Neural progenitor cell (in vitro differentiated cells): ENCODE results near the gene TYMP. TPM values are rescaled to one million over a fixed set of nuclear protein-coding genes. Genes with fewer than 3 reads are reported as not detected.

Experiments used
- DNase-seq: peaks from one replicate; pipeline ENCODE4 v3.0.0-alpha.2; 2016; ENCODE audit warnings: low spot score
- H2AFZ ChIP-seq: fragments of 200-600 bp; sonication (generic); replicated peaks from 2 replicates; pipeline ENCODE4 v1.6.1; 2016; ENCODE audit warnings: antibody characterized with exemption
- H3F3A ChIP-seq: fragments of 200-600 bp; sonication (generic); 2 replicates; pipeline ENCODE4 v1.6.1; 2016; ENCODE audit warnings: antibody characterized with exemption, low read depth
- H3K27ac ChIP-seq: fragments of 200-600 bp; sonication (generic); 2 replicates; pipeline ENCODE4 v1.5.1; 2016; ENCODE audit warnings: mild to moderate bottlenecking
- H3K27me3 ChIP-seq: fragments of 200-600 bp; sonication (generic); 2 replicates; pipeline ENCODE4 v1.6.1; 2016; ENCODE audit warnings: mild to moderate bottlenecking, moderate library complexity
- H3K36me3 ChIP-seq: fragments of 200-600 bp; sonication (generic); 2 replicates; pipeline ENCODE4 v1.5.1; 2016
- H3K4me1 ChIP-seq: fragments of 200-600 bp; sonication (generic); 2 replicates; pipeline ENCODE4 v1.6.1; 2016; ENCODE audit warnings: mixed run types
- H3K4me2 ChIP-seq: fragments of 200-600 bp; sonication (generic); 2 replicates; pipeline ENCODE4 v1.6.1; 2016
- H3K4me3 ChIP-seq: fragments of 200-600 bp; sonication (generic); 2 replicates; pipeline ENCODE4 v1.5.1; 2016
- H3K79me2 ChIP-seq: fragments of 200-600 bp; sonication (generic); 2 replicates; pipeline ENCODE4 v1.6.1; 2016; ENCODE audit warnings: low read depth
- H3K9ac ChIP-seq: fragments of 200-600 bp; sonication (generic); 2 replicates; pipeline ENCODE4 v1.6.1; 2016
- H3K9me3 ChIP-seq: fragments of 200-600 bp; sonication (generic); 2 replicates; pipeline ENCODE4 v1.5.1; 2016; ENCODE audit warnings: low read depth
- H4K20me1 ChIP-seq: fragments of 200-600 bp; sonication (generic); 2 replicates; pipeline ENCODE4 v1.6.1; 2016; ENCODE audit warnings: low read depth
- H3K27ac Mint-ChIP-seq: 3 replicates; pipeline ENCODE4 v1.8.0; 2021; ENCODE audit warnings: mixed read lengths
- H3K27me3 Mint-ChIP-seq: 2 replicates; pipeline ENCODE4 v1.8.0; 2022; ENCODE audit warnings: low read depth, mild to moderate bottlenecking, inconsistent platforms, moderate library complexity, mixed read lengths; ENCODE audit not compliant: insufficient read depth
- H3K36me3 Mint-ChIP-seq: 3 replicates; pipeline ENCODE4 v1.8.0; 2021; ENCODE audit warnings: mixed read lengths
- H3K4me1 Mint-ChIP-seq: 3 replicates; pipeline ENCODE4 v1.8.0; 2021; ENCODE audit warnings: mixed read lengths
- H3K4me3 Mint-ChIP-seq: 3 replicates; pipeline ENCODE4 v1.8.0; 2021; ENCODE audit warnings: mild to moderate bottlenecking, moderate library complexity, mixed read lengths
- H3K9me3 Mint-ChIP-seq: 3 replicates; pipeline ENCODE4 v1.8.0; 2020; ENCODE audit warnings: mixed read lengths
- CTCF ChIP-seq: fragments of 200-600 bp; sonication (generic); IDR thresholded peaks from 2 replicates; pipeline ENCODE4 v1.5.1; 2017; ENCODE audit warnings: antibody characterized with exemption, mild to moderate bottlenecking
- EZH2 ChIP-seq: fragments of 200-600 bp; sonication (generic); IDR thresholded peaks from 2 replicates; pipeline ENCODE4 v1.6.1; 2017; ENCODE audit warnings: antibody characterized with exemption, mild to moderate bottlenecking, moderate library complexity
- EZH2phosphoT487 ChIP-seq: fragments of 200-600 bp; sonication (generic); IDR thresholded peaks from 2 replicates; pipeline ENCODE4 v1.6.1; 2017; ENCODE audit warnings: antibody characterized with exemption
- total RNA-seq: library from RNA; depleted of rRNA; stranded (reverse); fragments of >200 nt; gene quantifications from 2 replicates; pipeline ENCODE4 v1.2.3, GENCODE V29; 2015; ENCODE audit warnings: low replicate concordance

The TYMP gene
- total RNA-seq, 1 donor from 2014 or later, result not detected

- H3K36me3 ChIP-seq, result no peaks in the 10 kb centered on the region
- peaks cover 30% of the 10 kb centered on the region for H3K4me1 Mint-ChIP-seq
- no peak overlapping the region for H3K27ac Mint-ChIP-seq
- peaks cover 57% of the 10 kb centered on the region for H4K20me1 ChIP-seq
- no peak overlapping the region for H3K9ac ChIP-seq
- no peak overlapping the region for H3K4me3 Mint-ChIP-seq
- peaks cover 2% of the 10 kb centered on the region for H3K9me3 Mint-ChIP-seq
- H3K4me1 ChIP-seq, result peaks cover 24% of the 10 kb centered on the region
- H3F3A ChIP-seq, result peaks cover 59% of the 10 kb centered on the region
- peaks cover 2% of the 10 kb centered on the region for H3K36me3 Mint-ChIP-seq
- H3K27me3 Mint-ChIP-seq, result peaks cover 57% of the 10 kb centered on the region
- no peak for TF ChIP-seq EZH2phosphoT487
- H3K27ac ChIP-seq, result no peak overlapping the region
- peaks cover 7% of the 10 kb centered on the region for H3K79me2 ChIP-seq
- no peak overlapping the region for H2AFZ ChIP-seq
- no peak overlapping the region for H3K4me3 ChIP-seq
- H3K9me3 ChIP-seq, result no peaks in the 10 kb centered on the region
- peak; percentile 44 for DNase-seq
- peaks cover 79% of the 10 kb centered on the region for H3K27me3 ChIP-seq
- H3K4me2 ChIP-seq, result no peak overlapping the region
These were observed 356 bp downstream of the TYMP start for GRCh38 chr22:50529416-50529896.

GRCh38 chr22:50528682-50529415 lies 963 bp downstream of the TYMP start:
- Histone ChIP-seq H3K27me3 (peaks cover 77% of the 10 kb centered on the region), H3K27ac (no peak overlapping the region), H3K36me3 (no peaks in the 10 kb centered on the region), H2AFZ (no peak overlapping the region), H3K4me3 (no peak overlapping the region), H3K4me1 (peaks cover 24% of the 10 kb centered on the region), H3K4me2 (no peak overlapping the region), H3K9me3 (no peaks in the 10 kb centered on the region), H3K9ac (no peak overlapping the region), H3K79me2 (peaks cover 9% of the 10 kb centered on the region), H4K20me1 (peaks cover 63% of the 10 kb centered on the region), H3F3A (peaks cover 64% of the 10 kb centered on the region)
- TF ChIP-seq EZH2 (no peak), CTCF (no peak), EZH2phosphoT487 (no peak)
- Mint-ChIP-seq H3K4me1 (peaks cover 25% of the 10 kb centered on the region), H3K36me3 (peaks cover 3% of the 10 kb centered on the region), H3K27ac (no peak overlapping the region), H3K9me3 (peaks cover 2% of the 10 kb centered on the region), H3K27me3 (peaks cover 56% of the 10 kb centered on the region), H3K4me3 (peak overlapping the region; percentile 80)
- no peak for DNase-seq

- Histone ChIP-seq H3K4me3 (no peak overlapping the region), H3K27ac (no peak overlapping the region), H3K9me3 (no peaks in the 10 kb centered on the region), H4K20me1 (peaks cover 66% of the 10 kb centered on the region), H2AFZ (no peak overlapping the region), H3K4me2 (no peak overlapping the region), H3K27me3 (peaks cover 69% of the 10 kb centered on the region), H3K9ac (no peak overlapping the region), H3K36me3 (no peaks in the 10 kb centered on the region), H3K79me2 (peaks cover 9% of the 10 kb centered on the region), H3F3A (peaks cover 58% of the 10 kb centered on the region), H3K4me1 (peaks cover 24% of the 10 kb centered on the region)
- peaks cover 5% of the 10 kb centered on the region for H3K36me3 Mint-ChIP-seq
- no peak for DNase-seq
- H3K27me3 Mint-ChIP-seq, result peaks cover 53% of the 10 kb centered on the region
- H3K9me3 Mint-ChIP-seq, result peaks cover under 1% of the 10 kb centered on the region
- H3K4me1 Mint-ChIP-seq, result peaks cover 19% of the 10 kb centered on the region
- no peak overlapping the region for H3K27ac Mint-ChIP-seq
- TF ChIP-seq CTCF (no peak), EZH2phosphoT487 (no peak), EZH2 (no peak)
- peak overlapping the region; percentile 80 for H3K4me3 Mint-ChIP-seq
These were observed 1.7 kb downstream of the TYMP start for GRCh38 chr22:50527921-50528681.
